Testis (tissue), 2 donors: ENCODE results near the gene SLC22A9.
"Not testable (repeated sequence)": the region's sequence is repeated elsewhere in the genome, so short reads cannot be mapped to it uniquely, and the experiment has no call there.

Experiments
- POLR2A ChIP-seq: fragments of 450-650 bp; IDR thresholded peaks from one replicate; pipeline ENCODE4 v1.6.1; 2017; ENCODE audit warnings: antibody characterized with exemption, mild to moderate bottlenecking, moderate library complexity
- TF ChIP-seq, protein P1 (sequence below), 3 experiments: fragments of 450-650 bp in 2 of 3; fragments of 200-600 bp in 1 of 3; sonication (generic) in 1 of 3; IDR thresholded peaks; one replicate each; pipeline ENCODE4 v1.5.1; 2016 to 2019; ENCODE audit warnings: antibody characterized with exemption in 3 of 3, mild to moderate bottlenecking in 2 of 3, moderate library complexity in 1 of 3

DNA sequence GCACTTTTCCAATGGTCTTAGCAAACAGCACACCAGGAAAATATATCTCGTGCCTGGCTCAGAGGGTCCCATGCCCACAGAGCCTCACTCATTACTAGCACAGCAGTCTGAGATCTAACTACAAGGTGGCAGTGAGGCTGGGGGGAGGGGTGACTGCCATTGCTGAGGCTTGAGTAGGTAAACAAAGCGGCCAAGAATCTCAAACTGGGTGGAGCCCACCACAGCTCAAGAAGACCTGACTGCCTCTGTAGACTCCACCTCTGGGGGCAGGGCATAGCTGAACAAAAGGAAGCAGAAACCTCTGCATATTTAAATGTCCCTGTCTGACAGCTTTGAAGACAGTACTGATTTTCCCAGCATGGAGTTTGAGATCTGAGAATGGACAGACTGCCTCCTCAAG lies 61.1 kb downstream of the SLC22A9 start:
- TF ChIP-seq, protein P1, sequence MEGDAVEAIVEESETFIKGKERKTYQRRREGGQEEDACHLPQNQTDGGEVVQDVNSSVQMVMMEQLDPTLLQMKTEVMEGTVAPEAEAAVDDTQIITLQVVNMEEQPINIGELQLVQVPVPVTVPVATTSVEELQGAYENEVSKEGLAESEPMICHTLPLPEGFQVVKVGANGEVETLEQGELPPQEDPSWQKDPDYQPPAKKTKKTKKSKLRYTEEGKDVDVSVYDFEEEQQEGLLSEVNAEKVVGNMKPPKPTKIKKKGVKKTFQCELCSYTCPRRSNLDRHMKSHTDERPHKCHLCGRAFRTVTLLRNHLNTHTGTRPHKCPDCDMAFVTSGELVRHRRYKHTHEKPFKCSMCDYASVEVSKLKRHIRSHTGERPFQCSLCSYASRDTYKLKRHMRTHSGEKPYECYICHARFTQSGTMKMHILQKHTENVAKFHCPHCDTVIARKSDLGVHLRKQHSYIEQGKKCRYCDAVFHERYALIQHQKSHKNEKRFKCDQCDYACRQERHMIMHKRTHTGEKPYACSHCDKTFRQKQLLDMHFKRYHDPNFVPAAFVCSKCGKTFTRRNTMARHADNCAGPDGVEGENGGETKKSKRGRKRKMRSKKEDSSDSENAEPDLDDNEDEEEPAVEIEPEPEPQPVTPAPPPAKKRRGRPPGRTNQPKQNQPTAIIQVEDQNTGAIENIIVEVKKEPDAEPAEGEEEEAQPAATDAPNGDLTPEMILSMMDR (IDR thresholded peaks at IDR 0.05): not testable (repeated sequence)
- TF ChIP-seq POLR2A: not testable (repeated sequence)
